HFFc6 (cell line): ENCODE measurements around the gene BAHCC1. TPM values are rescaled to one million over a fixed set of nuclear protein-coding genes. Genes with fewer than 3 reads are reported as not detected.

Experiments used
- DNase-seq: peaks from one replicate; pipeline ENCODE4 v3.0.0-alpha.2; 2018
- H3K27ac Mint-ChIP-seq: 2 replicates; pipeline ENCODE4 v1.8.0; 2020; ENCODE audit warnings: mild to moderate bottlenecking, mixed read lengths
- H3K27me3 Mint-ChIP-seq: 2 replicates; pipeline ENCODE4 v1.8.0; 2021; ENCODE audit warnings: mild to moderate bottlenecking, moderate library complexity, mixed read lengths; ENCODE audit not compliant: insufficient read depth
- H3K36me3 Mint-ChIP-seq: 2 replicates; pipeline ENCODE4 v1.8.0; 2021; ENCODE audit warnings: low read depth, mixed read lengths
- H3K4me1 Mint-ChIP-seq: 2 replicates; pipeline ENCODE4 v1.8.0; 2020; ENCODE audit warnings: low read depth, mixed read lengths
- H3K4me3 Mint-ChIP-seq: 2 replicates; pipeline ENCODE4 v1.8.0; 2020; ENCODE audit warnings: mild to moderate bottlenecking, moderate library complexity, mixed read lengths
- H3K9me3 Mint-ChIP-seq: 2 replicates; pipeline ENCODE4 v1.8.0; 2020; ENCODE audit warnings: mild to moderate bottlenecking, mixed read lengths
- total RNA-seq, 6 experiments: library from RNA; stranded (reverse); fragmentation: NEBNext Ultra II Directional; extraction: Animal tissue kit (Norgen Biotek cat#: 25700); gene quantifications; 2 replicates in 1 of 6; 3 replicates in 5 of 6; pipeline ENCODE4 v1.2.3, GENCODE V29; 2021
- TF ChIP-seq, protein P1 (sequence below): fragments of 200-600 bp; sonication (generic); IDR thresholded peaks from 2 replicates; pipeline ENCODE4 v1.5.0; 2021; ENCODE audit warnings: antibody characterized with exemption, mild to moderate bottlenecking

The BAHCC1 gene
- total RNA-seq, 6 experiments from 2014 or later, result 7.3 to 9.7 (median 8.3) TPM

DNA sequence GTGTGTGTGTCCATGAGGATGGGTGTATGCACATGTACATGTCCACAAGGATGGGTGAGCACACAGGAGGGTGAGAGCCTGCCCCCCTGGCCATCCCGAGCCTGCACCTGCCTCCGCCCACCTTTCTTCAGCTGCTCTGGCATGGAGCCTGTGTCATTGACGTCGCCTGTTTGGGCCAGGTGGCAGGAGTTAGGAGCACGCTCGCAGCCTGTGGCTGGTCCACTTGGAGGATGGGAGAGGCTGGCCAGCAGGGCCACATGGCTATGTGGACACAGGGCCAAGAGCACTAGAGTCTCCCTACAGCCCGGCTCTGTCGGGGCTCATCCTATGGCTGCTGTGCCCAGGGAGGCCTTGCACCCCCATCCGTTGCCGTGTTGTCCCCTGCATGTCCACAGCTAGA lies 21.4 kb downstream of the BAHCC1 start:
- H3K4me3 Mint-ChIP-seq, result no peak overlapping the region
- H3K27ac Mint-ChIP-seq, result peak overlapping the region; percentile 46
- TF ChIP-seq, protein P1, sequence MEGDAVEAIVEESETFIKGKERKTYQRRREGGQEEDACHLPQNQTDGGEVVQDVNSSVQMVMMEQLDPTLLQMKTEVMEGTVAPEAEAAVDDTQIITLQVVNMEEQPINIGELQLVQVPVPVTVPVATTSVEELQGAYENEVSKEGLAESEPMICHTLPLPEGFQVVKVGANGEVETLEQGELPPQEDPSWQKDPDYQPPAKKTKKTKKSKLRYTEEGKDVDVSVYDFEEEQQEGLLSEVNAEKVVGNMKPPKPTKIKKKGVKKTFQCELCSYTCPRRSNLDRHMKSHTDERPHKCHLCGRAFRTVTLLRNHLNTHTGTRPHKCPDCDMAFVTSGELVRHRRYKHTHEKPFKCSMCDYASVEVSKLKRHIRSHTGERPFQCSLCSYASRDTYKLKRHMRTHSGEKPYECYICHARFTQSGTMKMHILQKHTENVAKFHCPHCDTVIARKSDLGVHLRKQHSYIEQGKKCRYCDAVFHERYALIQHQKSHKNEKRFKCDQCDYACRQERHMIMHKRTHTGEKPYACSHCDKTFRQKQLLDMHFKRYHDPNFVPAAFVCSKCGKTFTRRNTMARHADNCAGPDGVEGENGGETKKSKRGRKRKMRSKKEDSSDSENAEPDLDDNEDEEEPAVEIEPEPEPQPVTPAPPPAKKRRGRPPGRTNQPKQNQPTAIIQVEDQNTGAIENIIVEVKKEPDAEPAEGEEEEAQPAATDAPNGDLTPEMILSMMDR, result no peak
- peaks cover 1% of the 10 kb centered on the region for H3K27me3 Mint-ChIP-seq
- no peaks in the 10 kb centered on the region for H3K9me3 Mint-ChIP-seq
- H3K36me3 Mint-ChIP-seq, result no peaks in the 10 kb centered on the region
- DNase-seq, result no peak
- H3K4me1 Mint-ChIP-seq, result peaks cover 38% of the 10 kb centered on the region

DNA sequence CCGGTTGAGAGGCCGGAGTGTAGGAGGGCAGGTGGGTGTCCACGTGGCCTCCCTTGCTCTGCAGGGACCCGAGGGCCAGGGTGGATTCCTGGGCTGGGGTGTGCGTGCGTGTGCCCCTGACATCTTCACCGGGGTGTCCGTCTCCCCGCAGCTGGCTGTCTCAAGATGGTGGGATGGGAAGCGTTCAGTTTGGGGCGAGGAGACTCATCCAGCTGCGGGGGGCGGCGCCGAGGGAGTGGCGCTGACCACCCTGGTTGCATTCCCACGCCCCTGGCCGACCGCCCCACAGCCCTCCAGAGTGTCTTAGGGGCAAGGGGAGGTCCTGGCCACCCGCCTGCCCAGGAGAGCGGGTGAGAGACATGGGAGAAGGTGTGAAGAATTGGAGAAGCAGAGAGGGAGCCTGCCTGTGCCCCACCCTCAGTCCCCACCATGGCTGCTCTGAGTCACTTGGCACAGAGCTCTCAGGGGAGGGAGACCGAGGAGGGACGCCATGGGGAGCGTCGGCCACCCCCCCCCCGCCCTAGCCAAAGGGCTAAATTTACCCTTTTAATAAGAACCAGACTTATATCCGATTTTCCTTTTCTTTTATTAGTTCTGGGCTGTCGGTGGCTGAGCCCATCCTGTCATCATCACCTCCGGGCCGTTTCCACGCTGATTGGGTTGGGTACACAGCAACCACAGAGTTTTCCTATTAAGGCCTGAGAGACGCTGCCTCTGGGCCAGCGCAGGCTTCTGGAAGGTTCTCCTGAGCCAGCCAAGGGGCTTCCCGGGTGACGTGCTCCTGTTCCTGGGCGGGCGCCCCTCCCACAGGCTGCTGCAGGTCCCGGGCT lies 22.0 kb downstream of the BAHCC1 start:
- DNase-seq, result peak; percentile 60
- Mint-ChIP-seq H3K27me3 (peaks cover 1% of the 10 kb centered on the region), H3K4me1 (peaks cover 38% of the 10 kb centered on the region), H3K36me3 (no peaks in the 10 kb centered on the region), H3K9me3 (no peaks in the 10 kb centered on the region), H3K4me3 (peak overlapping the region; percentile 53; the same call in 1 of the 2 replicates), H3K27ac (peak overlapping the region; percentile 84)
- TF ChIP-seq, protein P1, result no peak

DNA sequence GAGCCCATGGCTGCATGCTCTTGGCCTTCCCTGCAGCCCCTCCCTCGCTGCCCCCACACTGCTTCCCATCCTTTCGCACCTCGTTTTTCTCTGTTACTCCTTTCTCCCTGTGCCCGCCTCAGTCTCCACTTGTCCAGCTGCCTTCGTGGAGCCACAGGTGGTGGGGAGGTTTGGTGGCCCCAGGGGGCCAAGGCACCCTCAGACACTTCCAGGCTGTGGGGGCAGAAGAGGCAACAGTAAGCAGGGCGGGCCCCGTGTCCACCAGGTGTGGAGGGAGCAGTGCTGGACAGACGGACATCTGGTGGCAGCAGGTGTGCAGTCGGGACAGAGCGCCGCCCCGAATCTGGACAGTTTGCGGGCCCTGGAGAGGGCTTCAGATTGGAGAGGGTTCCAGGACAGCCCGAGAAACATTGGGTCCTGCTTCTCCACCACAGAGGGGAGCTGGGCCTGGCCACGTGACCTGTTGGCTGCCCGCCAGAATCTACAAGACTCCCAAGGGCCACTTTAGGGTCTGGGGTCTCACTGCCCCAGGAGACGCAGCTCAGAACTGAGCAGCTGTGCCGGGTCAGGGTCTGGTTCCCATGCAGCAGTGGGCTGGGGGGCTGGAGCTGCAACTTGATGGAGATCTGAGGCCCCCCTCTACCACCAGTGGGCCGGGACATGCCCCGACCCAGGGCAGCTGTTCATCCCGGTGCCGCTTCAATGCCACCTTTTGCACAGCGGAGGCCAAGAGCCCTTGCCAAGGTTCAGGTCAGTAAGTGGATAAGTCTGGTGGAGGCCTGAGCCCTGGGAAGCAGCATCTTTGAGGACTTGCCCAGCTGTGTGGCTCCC lies 22.8 kb downstream of the BAHCC1 start:
- TF ChIP-seq, protein P1, result no peak
- H3K27ac Mint-ChIP-seq, result peak overlapping the region; percentile 91
- DNase-seq, result no peak
- H3K4me3 Mint-ChIP-seq, result peak overlapping the region; percentile 53; the same call in 1 of the 2 replicates
- H3K9me3 Mint-ChIP-seq, result no peaks in the 10 kb centered on the region
- H3K4me1 Mint-ChIP-seq, result peaks cover 38% of the 10 kb centered on the region
- H3K27me3 Mint-ChIP-seq, result peaks cover 1% of the 10 kb centered on the region
- no peaks in the 10 kb centered on the region for H3K36me3 Mint-ChIP-seq

DNA sequence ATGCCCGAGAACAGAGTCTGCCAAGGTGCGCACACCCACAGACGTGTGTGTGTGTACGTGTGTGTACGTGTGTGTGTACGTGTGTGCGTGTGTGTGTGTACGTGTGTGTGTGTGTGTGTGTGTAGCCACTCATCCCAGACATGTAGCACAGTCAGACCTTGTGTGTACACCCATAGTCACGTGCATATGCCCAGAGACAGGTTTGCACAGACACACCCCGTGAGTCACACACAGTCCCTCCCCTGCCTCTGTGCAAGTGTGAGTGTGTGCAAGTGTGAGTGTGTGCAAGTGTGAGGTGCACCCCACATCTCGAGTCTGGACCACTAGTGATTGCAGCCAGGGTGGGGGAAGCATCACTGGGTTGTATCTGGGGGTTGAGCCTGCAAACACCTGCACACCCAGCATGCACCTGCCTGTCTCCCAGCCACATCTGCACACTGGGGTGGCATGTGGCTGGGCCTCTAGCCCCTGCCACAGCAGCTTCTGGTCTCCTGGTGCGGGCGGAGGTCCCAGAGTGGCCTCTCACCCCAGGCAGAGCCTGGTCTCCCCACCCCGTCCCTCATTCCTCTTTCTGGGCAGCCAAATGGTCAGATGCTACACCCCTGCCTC lies 23.6 kb downstream of the BAHCC1 start:
- DNase-seq, result peak; percentile 34
- no peaks in the 10 kb centered on the region for H3K36me3 Mint-ChIP-seq
- H3K4me3 Mint-ChIP-seq, result peak overlapping the region; percentile 83
- TF ChIP-seq, protein P1, result no peak
- H3K27me3 Mint-ChIP-seq, result peaks cover 1% of the 10 kb centered on the region
- H3K27ac Mint-ChIP-seq, result peak overlapping the region; percentile 91
- H3K4me1 Mint-ChIP-seq, result peaks cover 38% of the 10 kb centered on the region
- no peaks in the 10 kb centered on the region for H3K9me3 Mint-ChIP-seq

DNA sequence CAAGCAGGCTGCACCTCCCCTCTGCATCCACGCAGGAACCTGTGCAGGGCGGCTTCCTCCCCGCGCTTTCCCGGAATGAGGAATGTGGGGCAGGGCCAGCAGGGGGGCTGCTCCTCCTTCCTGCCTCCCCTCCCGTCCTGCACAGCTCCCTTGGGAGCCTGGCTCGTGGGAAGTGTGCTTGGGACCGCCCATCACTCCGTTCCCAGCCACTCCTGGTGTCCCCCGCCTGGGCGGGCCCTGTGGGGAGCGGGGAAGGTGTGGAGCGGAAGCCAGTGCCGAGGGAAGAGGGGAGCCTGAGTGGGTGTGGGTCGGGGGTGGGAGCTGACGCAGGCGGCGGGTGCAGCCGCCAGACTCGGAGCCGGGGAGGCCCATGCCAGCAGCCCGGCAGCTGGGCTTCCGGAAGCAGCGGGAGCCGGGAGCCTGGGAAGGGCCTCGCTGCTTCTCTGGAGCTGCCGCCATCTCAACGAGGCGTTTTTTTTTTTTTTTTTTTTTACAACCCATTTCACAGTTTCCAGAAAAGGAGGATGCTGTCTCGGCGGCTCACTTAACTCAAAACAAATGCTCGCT lies 24.1 kb downstream of the BAHCC1 start:
- peak; percentile 89 for DNase-seq
- no peaks in the 10 kb centered on the region for H3K36me3 Mint-ChIP-seq
- H3K9me3 Mint-ChIP-seq, result no peaks in the 10 kb centered on the region
- peak overlapping the region; percentile 83 for H3K4me3 Mint-ChIP-seq
- peak overlapping the region; percentile 91 for H3K27ac Mint-ChIP-seq
- peaks cover 1% of the 10 kb centered on the region for H3K27me3 Mint-ChIP-seq
- H3K4me1 Mint-ChIP-seq, result peaks cover 38% of the 10 kb centered on the region
- TF ChIP-seq, protein P1, result no peak
